SK-N-SH (cell line): ENCODE results near the gene AP2S1.

Source experiments
- CTCF ChIP-seq: fragments of 200-600 bp; sonication (generic); IDR thresholded peaks from 2 replicates; pipeline ENCODE4 v1.6.1; 2017; ENCODE audit warnings: antibody characterized with exemption, mild to moderate bottlenecking, moderate library complexity
- EZH2phosphoT487 ChIP-seq: fragments of 200-600 bp; sonication (generic); IDR thresholded peaks from 2 replicates; pipeline ENCODE4 v1.6.1; 2017; ENCODE audit warnings: low read depth, mixed run types, mild to moderate bottlenecking, antibody characterized with exemption, moderate library complexity, borderline replicate concordance
- NFIC ChIP-seq: IDR thresholded peaks from 2 replicates; pipeline ENCODE4 v1.4.0; 2012; ENCODE audit warnings: borderline replicate concordance

- no peak for TF ChIP-seq CTCF
- no peak for TF ChIP-seq EZH2phosphoT487
- TF ChIP-seq NFIC: no peak
These were observed 16.5 kb downstream of the AP2S1 start for GRCh38 chr19:46834121-46834520.
